SK-N-MC (cell line): ENCODE data around the gene UIMC1.
A peak's percentile ranks its signal among the peaks of the same experiment; 100 is the strongest.

Experiments used
- DNase-seq: peaks from one replicate; pipeline ENCODE4 v3.0.0-alpha.2; 2011; ENCODE audit warnings: low read depth, low spot score
- H3K27ac ChIP-seq: fragments of 200-600 bp; sonication (generic); 2 replicates; pipeline ENCODE4 v1.5.1; 2016; ENCODE audit warnings: mixed run types
- H3K36me3 ChIP-seq: fragments of 200-600 bp; sonication (generic); 2 replicates; pipeline ENCODE4 v1.6.1; 2017; ENCODE audit warnings: antibody characterized with exemption, low read length, mixed read lengths; ENCODE audit not compliant: insufficient read depth
- H3K4me3 ChIP-seq: fragments of 200-600 bp; sonication (generic); 2 replicates; pipeline ENCODE4 v1.5.1; 2016
- H3K9ac ChIP-seq: fragments of 200-600 bp; sonication (generic); 2 replicates; pipeline ENCODE4 v1.8.0; 2017; ENCODE audit warnings: mixed run types, mixed read lengths; ENCODE audit not compliant: insufficient read length
- H3K9me3 ChIP-seq: fragments of 200-600 bp; sonication (generic); 2 replicates; pipeline ENCODE4 v1.6.1; 2017; ENCODE audit warnings: low read depth, mild to moderate bottlenecking, antibody characterized with exemption, low read length, moderate library complexity, mixed read lengths
- EZH2 ChIP-seq: fragments of 200-600 bp; sonication (generic); IDR thresholded peaks from one replicate; pipeline ENCODE4 v1.6.1; 2017; ENCODE audit warnings: antibody characterized with exemption
- FOXP2 ChIP-seq: optimal IDR thresholded peaks from 2 replicates; pipeline ENCODE3; 2011; ENCODE audit warnings: mild to moderate bottlenecking, moderate library complexity; ENCODE audit not compliant: insufficient read depth; ENCODE audit errors: extremely low read length, control extremely low read depth
- POLR2AphosphoS5 ChIP-seq: IDR thresholded peaks from 2 replicates; pipeline ENCODE4 v1.6.1; 2012; ENCODE audit warnings: mild to moderate bottlenecking, low read depth, low read length, borderline replicate concordance

UIMC1 gene

GRCh38 chr5:176935017-176935416 lies 71.6 kb downstream of the UIMC1 start:
- H3K9ac ChIP-seq: no peak overlapping the region
- TF ChIP-seq POLR2AphosphoS5: no peak
- no peak for TF ChIP-seq FOXP2
- TF ChIP-seq EZH2: no peak
- H3K27ac ChIP-seq: 0 out of 2 replicates have a peak overlapping the region, but pooled peaks have one; percentile 34
- no peak for DNase-seq
- no peak overlapping the region for H3K4me3 ChIP-seq
- no peaks in the 10 kb centered on the region for H3K9me3 ChIP-seq
- H3K36me3 ChIP-seq: peaks cover 29% of the 10 kb centered on the region

- Histone ChIP-seq H3K27ac (no peak overlapping the region), H3K4me3 (no peak overlapping the region), H3K9me3 (no peaks in the 10 kb centered on the region), H3K9ac (no peak overlapping the region), H3K36me3 (peaks cover 23% of the 10 kb centered on the region)
- TF ChIP-seq POLR2AphosphoS5: no peak
- TF ChIP-seq FOXP2: no peak
- TF ChIP-seq EZH2: no peak
- DNase-seq: no peak
Observed at GRCh38 chr5:176934309-176934930, 72.2 kb downstream of the UIMC1 start.

GRCh38 chr5:176929654-176930053 lies 76.9 kb downstream of the UIMC1 start:
- TF ChIP-seq EZH2 (no peak), POLR2AphosphoS5 (no peak)
- Histone ChIP-seq H3K9me3 (no peaks in the 10 kb centered on the region), H3K9ac (no peak overlapping the region), H3K27ac (no peak overlapping the region), H3K4me3 (no peak overlapping the region), H3K36me3 (peaks cover 15% of the 10 kb centered on the region)
- no peak for DNase-seq

GRCh38 chr5:176927562-176927961 lies 79.0 kb downstream of the UIMC1 start:
- TF ChIP-seq POLR2AphosphoS5: no peak
- no peak for TF ChIP-seq FOXP2
- no peak for TF ChIP-seq EZH2
- Histone ChIP-seq H3K4me3 (no peak overlapping the region), H3K36me3 (peaks cover 15% of the 10 kb centered on the region), H3K27ac (no peak overlapping the region), H3K9ac (no peak overlapping the region), H3K9me3 (no peaks in the 10 kb centered on the region)
- no peak for DNase-seq

GRCh38 chr5:176922817-176923216 lies 83.8 kb downstream of the UIMC1 start:
- H3K27ac ChIP-seq: no peak overlapping the region
- H3K9ac ChIP-seq: no peak overlapping the region
- no peak overlapping the region for H3K4me3 ChIP-seq
- DNase-seq: no peak
- peaks cover 12% of the 10 kb centered on the region for H3K36me3 ChIP-seq
- H3K9me3 ChIP-seq: no peaks in the 10 kb centered on the region
- TF ChIP-seq FOXP2 (no peak), EZH2 (no peak), POLR2AphosphoS5 (no peak)

- H3K27ac ChIP-seq: no peak overlapping the region
- peaks cover 13% of the 10 kb centered on the region for H3K36me3 ChIP-seq
- H3K4me3 ChIP-seq: no peak overlapping the region
- TF ChIP-seq POLR2AphosphoS5: no peak
- no peak for TF ChIP-seq FOXP2
- TF ChIP-seq EZH2: no peak
- DNase-seq: no peak
- no peak overlapping the region for H3K9ac ChIP-seq
- no peaks in the 10 kb centered on the region for H3K9me3 ChIP-seq
Observed at GRCh38 chr5:176921714-176922113, 84.9 kb downstream of the UIMC1 start.

- no peak overlapping the region for H3K4me3 ChIP-seq
- TF ChIP-seq EZH2 (no peak), POLR2AphosphoS5 (no peak), FOXP2 (no peak)
- H3K9ac ChIP-seq: no peak overlapping the region
- peaks cover 8% of the 10 kb centered on the region; the same call in 1 of the 2 replicates for H3K36me3 ChIP-seq
- H3K27ac ChIP-seq: no peak overlapping the region
- H3K9me3 ChIP-seq: no peaks in the 10 kb centered on the region
- DNase-seq: no peak
Observed at GRCh38 chr5:176918613-176919012, 88.0 kb downstream of the UIMC1 start.

- H3K36me3 ChIP-seq: 0 out of 2 replicates have a peak, but pooled peaks cover 10% of the 10 kb centered on the region
- no peak for DNase-seq
- no peak overlapping the region for H3K27ac ChIP-seq
Observed at GRCh38 chr5:176916337-176916736, 90.2 kb downstream of the UIMC1 start.

GRCh38 chr5:176915906-176916305 lies 90.7 kb downstream of the UIMC1 start:
- H3K9ac ChIP-seq: no peak overlapping the region
- H3K9me3 ChIP-seq: no peaks in the 10 kb centered on the region
- H3K4me3 ChIP-seq: no peak overlapping the region
- TF ChIP-seq POLR2AphosphoS5: no peak
- 0 out of 2 replicates have a peak, but pooled peaks cover 10% of the 10 kb centered on the region for H3K36me3 ChIP-seq
- no peak overlapping the region for H3K27ac ChIP-seq
- no peak for DNase-seq

More at GRCh38 chr5:176916337-176916736, 90.2 kb downstream of the UIMC1 start:
- H3K4me3 ChIP-seq: no peak overlapping the region
- no peaks in the 10 kb centered on the region for H3K9me3 ChIP-seq
- no peak for TF ChIP-seq EZH2
- TF ChIP-seq POLR2AphosphoS5: no peak
- no peak for TF ChIP-seq FOXP2
- no peak overlapping the region for H3K9ac ChIP-seq
